HCT116 (cell line): ENCODE measurements around the gene ARMC3. TPM values are rescaled to one million over a fixed set of nuclear protein-coding genes. Genes with fewer than 3 reads are reported as not detected.

Source experiments
- ATAC-seq: fragments of 200-7000 bp; cut with Tn5 transposase; 2 replicates; pipeline ENCODE4 v1.9.1; 2020; ENCODE audit warnings: mild to moderate bottlenecking, moderate library complexity
- BruUV-seq: library from RNA; stranded (reverse); fragments of 400-500 nt; replicated peaks from 2 replicates; lab custom pipeline; 2021; lab: Mats Ljungman, UMichigan
- CTCF ChIA-PET: fragments of 300-600 bp; sonication (Branson Sonifier 250); formaldehyde crosslinking; loops from one replicate; lab custom pipeline; 2021; ENCODE audit warnings: antibody characterized with exemption; lab: Charles Lee
- POLR2A ChIA-PET: fragments of 300-600, 350-600 bp; sonication (Branson Sonifier 250); formaldehyde crosslinking; loops from one replicate; lab custom pipeline; 2021; ENCODE audit warnings: antibody characterized with exemption; lab: Charles Lee
- RAD21 ChIA-PET, 2 experiments: fragments of 300-600 bp; sonication (Branson Sonifier 250); formaldehyde crosslinking; loops; one replicate each; lab custom pipeline; 2023; ENCODE audit warnings: low total read pairs in 2 of 2; ENCODE audit not compliant: uncharacterized antibody in 2 of 2, unreplicated experiment in 2 of 2, low non-redundant PET in 1 of 2; lab: Charles Lee
- DNase-seq: peaks from one replicate; pipeline ENCODE4 v3.0.0-alpha.2; 2010; ENCODE audit warnings: low read depth, low spot score
- H2AFZ ChIP-seq: fragments of 200-600 bp; shearing (Covaris generic), sonication (generic); 2 replicates; pipeline ENCODE4 v1.6.1; 2017; ENCODE audit warnings: low read depth, mixed run types, mixed read lengths, antibody characterized with exemption, low read length; ENCODE audit not compliant: poor library complexity, severe bottlenecking
- H3K27ac ChIP-seq: 2 replicates; pipeline ENCODE4 v1.5.1; 2012; ENCODE audit warnings: low read depth, low read length
- H3K27me3 ChIP-seq: fragments of 200-600 bp; sonication (generic); 2 replicates; pipeline ENCODE4 v1.6.1; 2016; ENCODE audit warnings: mixed run types, low read length, mixed read lengths; ENCODE audit not compliant: insufficient read depth
- H3K36me3 ChIP-seq, 2 experiments: fragments of 200-500 bp in 1 of 2; fragments of 200-600 bp in 1 of 2; sonication (Bioruptor generic) in 1 of 2; sonication (generic) in 1 of 2; 2 replicates each; pipeline versions ENCODE4 v1.5.1 to v1.6.1; 2014 to 2016; ENCODE audit warnings: low read length in 2 of 2, inconsistent platforms in 1 of 2, mixed read lengths in 1 of 2, mixed run types in 1 of 2; ENCODE audit not compliant: insufficient read depth in 2 of 2, control insufficient read depth in 1 of 2
- H3K4me1 ChIP-seq, 2 experiments: fragments of 200-600 bp in 1 of 2; sonication (generic) in 1 of 2; 2 replicates each; pipeline versions ENCODE4 v1.5.1 to v1.6.1; 2012 to 2017; ENCODE audit warnings: low read length in 2 of 2, inconsistent platforms in 1 of 2, mild to moderate bottlenecking in 1 of 2, mixed read lengths in 1 of 2, mixed run types in 1 of 2, moderate library complexity in 1 of 2; ENCODE audit not compliant: insufficient read depth in 2 of 2, control insufficient read depth in 1 of 2
- H3K4me2 ChIP-seq: fragments of 200-600 bp; sonication (generic); 2 replicates; pipeline ENCODE4 v1.6.1; 2017; ENCODE audit warnings: mixed run types, low read length, mixed read lengths
- H3K4me3 ChIP-seq, 2 experiments: fragments of 200-600 bp in 1 of 2; sonication (generic) in 1 of 2; replicated peaks in 1 of 2; 2 replicates each; pipeline ENCODE4 v1.5.1; 2011 to 2016; ENCODE audit warnings: low read length in 2 of 2, control low read depth in 1 of 2, low read depth in 1 of 2, mild to moderate bottlenecking in 1 of 2, mixed read lengths in 1 of 2, mixed run types in 1 of 2
- H3K79me2 ChIP-seq: fragments of 200-600 bp; sonication (generic); 2 replicates; pipeline ENCODE4 v1.6.1; 2017; ENCODE audit warnings: mild to moderate bottlenecking, mixed run types, low read length, moderate library complexity, mixed read lengths; ENCODE audit not compliant: insufficient read depth
- H3K9ac ChIP-seq: fragments of 200-600 bp; sonication (generic); 2 replicates; pipeline ENCODE4 v1.6.1; 2016; ENCODE audit warnings: low read length, mixed read lengths
- H3K9me2 ChIP-seq: fragments of 200-600 bp; sonication (generic), shearing (Covaris generic); 2 replicates; pipeline ENCODE4 v1.6.1; 2017; ENCODE audit warnings: mixed run types, mild to moderate bottlenecking, moderate library complexity; ENCODE audit not compliant: insufficient read depth
- H3K9me3 ChIP-seq, 2 experiments: fragments of 200-500 bp in 1 of 2; fragments of 200-600 bp in 1 of 2; sonication (Bioruptor generic) in 1 of 2; sonication (generic) in 1 of 2; 2 replicates each; pipeline ENCODE4 v1.6.1; 2014 to 2017; ENCODE audit warnings: low read length in 2 of 2, mixed read lengths in 2 of 2, inconsistent platforms in 1 of 2, low read depth in 1 of 2, mild to moderate bottlenecking in 1 of 2, mixed run types in 1 of 2, moderate library complexity in 1 of 2; ENCODE audit not compliant: control insufficient read depth in 1 of 2, insufficient read depth in 1 of 2
- H4K20me1 ChIP-seq: fragments of 200-600 bp; sonication (generic), shearing (Covaris generic); 2 replicates; pipeline ENCODE4 v1.6.1; 2017; ENCODE audit warnings: mixed run types, mild to moderate bottlenecking, moderate library complexity; ENCODE audit not compliant: insufficient read depth
- EGR1 ChIP-seq: IDR thresholded peaks from 2 replicates; pipeline ENCODE4 v1.6.1; 2012; ENCODE audit warnings: low read depth
- ELF1 ChIP-seq: IDR thresholded peaks from 2 replicates; pipeline ENCODE4 v1.6.1; 2012; ENCODE audit warnings: low read depth, borderline replicate concordance
- EZH2 ChIP-seq: fragments of 200-600 bp; sonication (generic); IDR thresholded peaks from 2 replicates; pipeline ENCODE4 v1.6.1; 2017; ENCODE audit warnings: antibody characterized with exemption, mixed run types
- JUND ChIP-seq: IDR thresholded peaks from 2 replicates; pipeline ENCODE4 v1.6.1; 2012
- POLR2A ChIP-seq: IDR thresholded peaks from 2 replicates; pipeline ENCODE4 v1.7.0; 2011; ENCODE audit warnings: borderline replicate concordance; ENCODE audit not compliant: insufficient read depth, insufficient read length; ENCODE audit errors: extremely low read depth
- POLR2AphosphoS5 ChIP-seq: IDR thresholded peaks from 2 replicates; pipeline ENCODE4 v1.6.1; 2011; ENCODE audit warnings: mild to moderate bottlenecking, low read depth, low read length, moderate library complexity
- SP1 ChIP-seq: IDR thresholded peaks from 2 replicates; pipeline ENCODE4 v1.6.1; 2012; ENCODE audit warnings: low read depth
- SRF ChIP-seq: IDR thresholded peaks from 2 replicates; pipeline ENCODE4 v1.6.1; 2012; ENCODE audit warnings: low read depth
- YY1 ChIP-seq: IDR thresholded peaks from 2 replicates; pipeline ENCODE4 v1.6.1; 2011; ENCODE audit warnings: low read length, low read depth, moderate library complexity, mild to moderate bottlenecking; ENCODE audit not compliant: insufficient replicate concordance; ENCODE audit errors: extremely low read depth
- intact Hi-C: fragments of 100-400 bp; cut with micrococcal nuclease; formaldehyde crosslinking; loops from 2 replicates; pipeline ENCODE4 v1.10.0; 2022
- total RNA-seq: library from RNA; stranded (reverse); gene quantifications from one replicate; pipeline ENCODE4 v1.2.1, GENCODE V29; 2021; ENCODE audit not compliant: unreplicated experiment
- TF ChIP-seq, protein P1 (sequence below): IDR thresholded peaks from 2 replicates; pipeline ENCODE4 v1.6.1; 2012; ENCODE audit warnings: low read depth
- TF ChIP-seq, protein P2 (sequence below), 3 experiments: fragments of 200-600 bp in 1 of 3; sonication (generic) in 1 of 3; IDR thresholded peaks in 2 of 3; conservative IDR thresholded peaks in 1 of 3; 2 replicates each; pipeline ENCODE4 v1.5.1; 2012 to 2017; ENCODE audit warnings: low read depth in 2 of 3, low read length in 2 of 3, antibody characterized with exemption in 1 of 3, borderline replicate concordance in 1 of 3, control low read depth in 1 of 3, mild to moderate bottlenecking in 1 of 3, mixed read lengths in 1 of 3, mixed run types in 1 of 3, moderate library complexity in 1 of 3; ENCODE audit not compliant: insufficient read depth in 1 of 3
- TF ChIP-seq, protein P3 (sequence below): IDR thresholded peaks from 2 replicates; pipeline ENCODE4 v1.6.1; 2012
- TF ChIP-seq, protein P4 (sequence below): IDR thresholded peaks from 2 replicates; pipeline ENCODE4 v1.6.1; 2012

The ARMC3 gene
- total RNA-seq, 1 experiment from 2014 or later = 2.6 TPM

DNA sequence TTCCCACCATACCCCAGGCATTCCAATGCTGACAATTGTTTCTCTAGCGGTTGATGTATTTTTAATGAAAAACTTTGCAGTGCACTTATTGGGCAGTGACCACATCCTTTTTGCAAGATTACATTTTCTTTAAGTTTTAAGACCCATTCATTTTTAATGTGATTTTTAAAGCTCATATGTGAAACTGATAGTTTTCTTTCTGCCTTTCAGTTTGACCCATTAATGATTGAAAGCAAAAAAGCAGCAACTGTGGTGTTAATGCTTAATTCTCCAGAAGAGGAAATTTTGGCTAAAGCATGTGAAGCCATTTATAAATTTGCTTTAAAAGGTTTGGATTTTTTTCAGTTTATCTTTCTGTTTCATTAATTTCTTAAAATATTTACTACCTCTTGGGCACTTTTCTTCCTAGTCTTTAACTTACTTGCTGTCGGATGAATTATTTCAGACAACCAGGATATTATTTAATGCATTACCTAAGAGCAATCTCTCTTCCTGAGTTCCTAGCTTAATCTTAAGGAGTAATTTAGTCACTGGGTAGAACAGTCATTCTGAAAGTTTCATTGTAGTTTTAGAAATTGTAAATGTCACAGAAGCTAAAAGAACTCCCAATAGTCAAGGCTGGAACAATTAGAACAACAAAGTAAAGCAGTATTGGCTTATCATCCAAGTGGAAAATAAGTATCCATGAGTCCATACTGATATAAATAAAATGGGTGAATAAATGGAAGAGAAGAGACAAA lies 18.3 kb downstream of the ARMC3 start:
- Histone ChIP-seq H3K36me3 (no peaks in the 10 kb centered on the region), H3K4me2 (no peak overlapping the region), H3K27me3 (no peaks in the 10 kb centered on the region), H3K79me2 (no peaks in the 10 kb centered on the region), H3K9ac (no peak overlapping the region), H3K4me3 (no peak overlapping the region), H2AFZ (no peak overlapping the region), H3K9me3 (no peaks in the 10 kb centered on the region; a peak in 1 of 4 replicates), H4K20me1 (no peaks in the 10 kb centered on the region), H3K9me2 (no peaks in the 10 kb centered on the region), H3K4me1 (no peaks in the 10 kb centered on the region), H3K27ac (no peak overlapping the region)
- ChIA-PET RAD21 (no interaction called here), CTCF (no interaction called here), POLR2A (no interaction called here)
- TF ChIP-seq POLR2A (no peak), SRF (no peak), EZH2 (no peak), SP1 (no peak), JUND (no peak), YY1 (no peak), EGR1 (no peak), POLR2AphosphoS5 (no peak), ELF1 (no peak)
- TF ChIP-seq, protein P1, sequence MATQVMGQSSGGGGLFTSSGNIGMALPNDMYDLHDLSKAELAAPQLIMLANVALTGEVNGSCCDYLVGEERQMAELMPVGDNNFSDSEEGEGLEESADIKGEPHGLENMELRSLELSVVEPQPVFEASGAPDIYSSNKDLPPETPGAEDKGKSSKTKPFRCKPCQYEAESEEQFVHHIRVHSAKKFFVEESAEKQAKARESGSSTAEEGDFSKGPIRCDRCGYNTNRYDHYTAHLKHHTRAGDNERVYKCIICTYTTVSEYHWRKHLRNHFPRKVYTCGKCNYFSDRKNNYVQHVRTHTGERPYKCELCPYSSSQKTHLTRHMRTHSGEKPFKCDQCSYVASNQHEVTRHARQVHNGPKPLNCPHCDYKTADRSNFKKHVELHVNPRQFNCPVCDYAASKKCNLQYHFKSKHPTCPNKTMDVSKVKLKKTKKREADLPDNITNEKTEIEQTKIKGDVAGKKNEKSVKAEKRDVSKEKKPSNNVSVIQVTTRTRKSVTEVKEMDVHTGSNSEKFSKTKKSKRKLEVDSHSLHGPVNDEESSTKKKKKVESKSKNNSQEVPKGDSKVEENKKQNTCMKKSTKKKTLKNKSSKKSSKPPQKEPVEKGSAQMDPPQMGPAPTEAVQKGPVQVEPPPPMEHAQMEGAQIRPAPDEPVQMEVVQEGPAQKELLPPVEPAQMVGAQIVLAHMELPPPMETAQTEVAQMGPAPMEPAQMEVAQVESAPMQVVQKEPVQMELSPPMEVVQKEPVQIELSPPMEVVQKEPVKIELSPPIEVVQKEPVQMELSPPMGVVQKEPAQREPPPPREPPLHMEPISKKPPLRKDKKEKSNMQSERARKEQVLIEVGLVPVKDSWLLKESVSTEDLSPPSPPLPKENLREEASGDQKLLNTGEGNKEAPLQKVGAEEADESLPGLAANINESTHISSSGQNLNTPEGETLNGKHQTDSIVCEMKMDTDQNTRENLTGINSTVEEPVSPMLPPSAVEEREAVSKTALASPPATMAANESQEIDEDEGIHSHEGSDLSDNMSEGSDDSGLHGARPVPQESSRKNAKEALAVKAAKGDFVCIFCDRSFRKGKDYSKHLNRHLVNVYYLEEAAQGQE = no peak
- TF ChIP-seq, protein P2, sequence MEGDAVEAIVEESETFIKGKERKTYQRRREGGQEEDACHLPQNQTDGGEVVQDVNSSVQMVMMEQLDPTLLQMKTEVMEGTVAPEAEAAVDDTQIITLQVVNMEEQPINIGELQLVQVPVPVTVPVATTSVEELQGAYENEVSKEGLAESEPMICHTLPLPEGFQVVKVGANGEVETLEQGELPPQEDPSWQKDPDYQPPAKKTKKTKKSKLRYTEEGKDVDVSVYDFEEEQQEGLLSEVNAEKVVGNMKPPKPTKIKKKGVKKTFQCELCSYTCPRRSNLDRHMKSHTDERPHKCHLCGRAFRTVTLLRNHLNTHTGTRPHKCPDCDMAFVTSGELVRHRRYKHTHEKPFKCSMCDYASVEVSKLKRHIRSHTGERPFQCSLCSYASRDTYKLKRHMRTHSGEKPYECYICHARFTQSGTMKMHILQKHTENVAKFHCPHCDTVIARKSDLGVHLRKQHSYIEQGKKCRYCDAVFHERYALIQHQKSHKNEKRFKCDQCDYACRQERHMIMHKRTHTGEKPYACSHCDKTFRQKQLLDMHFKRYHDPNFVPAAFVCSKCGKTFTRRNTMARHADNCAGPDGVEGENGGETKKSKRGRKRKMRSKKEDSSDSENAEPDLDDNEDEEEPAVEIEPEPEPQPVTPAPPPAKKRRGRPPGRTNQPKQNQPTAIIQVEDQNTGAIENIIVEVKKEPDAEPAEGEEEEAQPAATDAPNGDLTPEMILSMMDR (IDR thresholded peaks at IDR 0.05 in 2 of 3, conservative IDR thresholded peaks at IDR 0.05 in 1 of 3; ENCODE audit: borderline replicate concordance in 1 of 3, insufficient read depth in 1 of 3, low read depth in 2 of 3, low read length in 2 of 3) = no peak
- TF ChIP-seq, protein P3, sequence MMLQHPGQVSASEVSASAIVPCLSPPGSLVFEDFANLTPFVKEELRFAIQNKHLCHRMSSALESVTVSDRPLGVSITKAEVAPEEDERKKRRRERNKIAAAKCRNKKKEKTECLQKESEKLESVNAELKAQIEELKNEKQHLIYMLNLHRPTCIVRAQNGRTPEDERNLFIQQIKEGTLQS = no peak
- TF ChIP-seq, protein P4, sequence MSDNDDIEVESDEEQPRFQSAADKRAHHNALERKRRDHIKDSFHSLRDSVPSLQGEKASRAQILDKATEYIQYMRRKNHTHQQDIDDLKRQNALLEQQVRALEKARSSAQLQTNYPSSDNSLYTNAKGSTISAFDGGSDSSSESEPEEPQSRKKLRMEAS = no peak
- DNase-seq (no peak), ATAC-seq (no peak)
- BruUV-seq = no TSS peak
- intact Hi-C loops = no loop called here
